Ovary (tissue), 3 donors: ENCODE data around the gene ANKRD40.

Source experiments
- CTCF ChIP-seq, 3 donors: fragments of 450-650 bp in 2 of 3; fragments of 200-600 bp in 1 of 3; IDR thresholded peaks; one replicate each; pipeline versions ENCODE4 v1.5.1 to v1.8.0; 2016 to 2022; ENCODE audit warnings: antibody characterized with exemption in 3 of 3, mild to moderate bottlenecking in 1 of 3
- POLR2A ChIP-seq: fragments of 450-650 bp; IDR thresholded peaks from one replicate; pipeline ENCODE4 v1.6.1; 2017; ENCODE audit warnings: antibody characterized with exemption, mild to moderate bottlenecking, moderate library complexity
- donor health status: DM: no; HTN: no; CAD: no.

GRCh38 chr17:50660887-50661345, 46.8 kb downstream of the ANKRD40 start:
- TF ChIP-seq POLR2A, result no peak
- no peak for TF ChIP-seq CTCF (IDR thresholded peaks at IDR 0.05)
